Bronchial epithelial cell (primary cell): Measurements from ENCODE around the gene HDAC4. TPM values are rescaled to one million over a fixed set of nuclear protein-coding genes. Genes with fewer than 3 reads are reported as not detected.

ENCODE experiments used
- DNase-seq: peaks from one replicate; pipeline ENCODE4 v3.0.0-alpha.2; 2010; ENCODE audit warnings: low read depth
- FAIRE-seq: peaks from 2 replicates; lab custom pipeline; 2011; peaks lifted over from hg19 to GRCh38; lab: Jason Lieb, UNC
- H3K27me3 ChIP-seq: 2 replicates; pipeline ENCODE4 v1.5.1; 2011; ENCODE audit warnings: low read length; ENCODE audit not compliant: control insufficient read depth, insufficient read depth
- H3K36me3 ChIP-seq: 2 replicates; pipeline ENCODE4 v1.5.1; 2011; ENCODE audit warnings: low read length; ENCODE audit not compliant: control insufficient read depth, insufficient read depth
- H3K4me3 ChIP-seq: 2 replicates; pipeline ENCODE4 v1.5.1; 2011; ENCODE audit warnings: mild to moderate bottlenecking, low read depth, low read length, control low read depth
- CTCF ChIP-seq: IDR thresholded peaks from 2 replicates; pipeline ENCODE4 v1.5.1; 2011; ENCODE audit warnings: mild to moderate bottlenecking, moderate library complexity, low read length, control low read depth, inconsistent platforms; ENCODE audit not compliant: insufficient read depth, severe bottlenecking
- total RNA-seq: library from RNA; depleted of rRNA; stranded (reverse); fragments of >200 nt; gene quantifications from 2 replicates; pipeline ENCODE4 v1.2.1, GENCODE V29; 2014

The HDAC4 gene
- total RNA-seq, 1 donor from 2014 or later: 5.3 TPM

DNA sequence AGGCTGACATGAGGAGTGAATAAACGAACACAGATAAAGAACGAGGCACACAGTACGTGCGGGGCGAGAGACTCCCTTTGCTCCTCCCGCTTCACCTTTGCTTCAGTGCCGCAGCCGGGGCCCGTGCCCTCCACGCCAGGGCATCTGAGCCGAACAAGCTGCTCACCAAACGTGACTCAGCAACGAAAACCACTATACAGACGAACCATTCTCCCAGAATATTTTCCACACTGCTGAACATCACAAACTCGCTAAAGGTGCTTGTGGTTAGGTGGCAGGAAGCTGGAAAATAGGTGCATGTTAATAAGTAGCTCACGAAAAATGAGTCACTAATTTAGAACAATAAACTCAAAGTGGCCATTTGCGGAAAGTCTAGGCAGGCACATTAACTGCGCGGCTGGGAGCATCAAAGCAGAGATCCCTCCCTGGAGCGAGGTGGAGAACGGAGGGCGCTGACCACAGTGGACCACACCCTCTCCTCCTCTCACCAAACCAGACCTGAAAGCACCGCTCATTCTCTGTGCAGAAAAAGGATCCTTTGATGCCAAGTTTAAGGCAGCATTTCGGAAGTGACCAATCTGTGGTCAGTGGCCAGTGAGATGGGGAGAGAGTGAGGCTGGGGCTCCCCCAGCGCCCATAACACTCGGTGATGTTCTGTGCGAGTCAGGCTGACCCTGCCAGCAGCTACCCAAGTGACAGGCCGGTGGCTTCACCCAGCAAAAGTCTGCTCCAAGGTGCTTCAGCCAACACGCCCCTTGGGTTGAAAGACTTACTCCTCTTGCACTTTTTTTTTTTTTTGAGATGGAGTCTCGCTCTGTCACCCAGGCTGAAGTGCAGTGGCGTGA is 153.2 kb downstream of the HDAC4 start:
- Histone ChIP-seq H3K4me3 (no peak overlapping the region), H3K27me3 (no peaks in the 10 kb centered on the region), H3K36me3 (no peaks in the 10 kb centered on the region)
- DNase-seq: no peak
- FAIRE-seq: no peak
- TF ChIP-seq CTCF: no peak

- FAIRE-seq: peak; percentile 98
- TF ChIP-seq CTCF: no peak
- no peaks in the 10 kb centered on the region for H3K27me3 ChIP-seq
- peak overlapping the region; percentile 38 for H3K4me3 ChIP-seq
- H3K36me3 ChIP-seq: no peaks in the 10 kb centered on the region
- peak; percentile 46 for DNase-seq
These were observed 154.1 kb downstream of the HDAC4 start for GRCh38 chr2:239246723-239247122.

DNA sequence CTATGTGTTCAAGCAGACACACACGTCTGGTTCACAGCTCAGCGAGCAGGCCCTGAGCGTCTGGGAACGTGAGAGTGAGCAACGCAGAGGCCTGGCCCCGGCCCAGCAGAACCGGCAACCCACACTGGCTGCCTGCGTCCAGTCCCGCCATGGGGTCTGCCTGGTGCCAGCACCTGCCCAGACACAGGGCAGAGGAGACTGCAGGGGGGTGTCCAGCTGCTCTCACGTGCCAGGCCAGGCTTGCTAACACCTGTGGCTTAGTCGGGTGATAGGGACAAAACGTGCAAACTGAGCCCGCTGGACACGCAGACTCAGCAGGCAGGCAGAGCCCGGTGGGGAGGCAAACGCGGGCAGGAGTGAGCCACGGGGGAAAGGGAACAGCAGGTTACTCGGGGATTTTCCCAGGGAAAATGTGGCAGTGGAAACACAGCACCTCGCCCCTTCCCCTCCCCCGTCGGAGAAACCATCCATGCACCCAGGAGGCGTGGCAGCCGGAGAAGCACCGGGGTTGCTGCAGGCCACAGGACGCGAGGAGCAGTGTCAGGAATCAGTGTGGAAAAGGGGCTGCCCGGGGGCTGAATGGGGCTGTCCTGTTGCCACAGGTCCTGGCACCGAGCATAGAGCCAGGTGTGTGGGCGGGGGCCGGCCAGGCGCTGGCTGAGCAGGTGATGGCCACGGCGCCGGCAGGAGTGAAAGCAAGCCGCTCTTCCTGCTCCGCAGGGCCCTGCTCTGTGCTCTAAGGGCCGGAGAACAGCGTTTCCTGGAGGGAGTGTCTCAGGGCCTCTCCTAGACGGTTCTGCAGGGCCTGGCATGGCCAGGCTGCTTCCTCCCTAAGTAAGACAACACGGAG is 154.7 kb downstream of the HDAC4 start:
- H3K4me3 ChIP-seq: peak overlapping the region; percentile 38
- H3K36me3 ChIP-seq: no peaks in the 10 kb centered on the region
- no peaks in the 10 kb centered on the region for H3K27me3 ChIP-seq
- DNase-seq (peak; percentile 30), FAIRE-seq (no peak)
- no peak for TF ChIP-seq CTCF

- FAIRE-seq (no peak), DNase-seq (no peak)
- no peak for TF ChIP-seq CTCF
- Histone ChIP-seq H3K4me3 (no peak overlapping the region), H3K27me3 (no peaks in the 10 kb centered on the region), H3K36me3 (no peaks in the 10 kb centered on the region)
These were observed 155.7 kb downstream of the HDAC4 start for GRCh38 chr2:239245107-239245506.

DNA sequence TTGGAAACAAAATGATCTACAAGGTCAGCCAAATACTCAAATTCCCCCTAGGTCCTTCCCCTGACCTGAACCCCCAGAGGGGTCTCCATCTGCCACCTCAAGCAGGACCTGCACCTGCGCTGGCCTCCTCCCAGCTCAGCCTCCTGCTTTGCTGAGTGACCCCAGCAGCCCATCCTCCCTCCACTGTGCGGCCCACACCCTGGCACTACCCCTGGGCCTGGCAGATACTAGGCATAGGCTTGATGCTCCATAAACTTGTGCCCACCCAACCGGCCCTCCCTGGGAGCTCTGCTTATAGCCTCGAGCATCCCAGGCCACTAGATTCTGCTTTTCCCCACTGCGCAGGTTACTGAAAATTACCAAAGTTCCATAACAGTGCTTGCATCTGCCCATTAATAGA is 156.2 kb downstream of the HDAC4 start:
- TF ChIP-seq CTCF: no peak
- FAIRE-seq (no peak), DNase-seq (no peak)
- Histone ChIP-seq H3K27me3 (no peaks in the 10 kb centered on the region), H3K4me3 (no peak overlapping the region), H3K36me3 (no peaks in the 10 kb centered on the region)
